HEK293 (cell line): ENCODE measurements around the gene SMPX.

Experiments
- BCL11A ChIP-seq: fragments of 450-650 bp; formaldehyde crosslinking; IDR thresholded peaks from 2 replicates; pipeline ENCODE4 v1.5.1; 2016; ENCODE audit warnings: low read depth, missing biosample characterization, missing genetic modification characterization
- BCL6B ChIP-seq: fragments of 450-650 bp; formaldehyde crosslinking; IDR thresholded peaks from 2 replicates; pipeline ENCODE4 v1.5.1; 2017; ENCODE audit warnings: missing biosample characterization, missing genetic modification characterization
- CTCF ChIP-seq: fragments of 450-650 bp; formaldehyde crosslinking; IDR thresholded peaks from 2 replicates; pipeline ENCODE4 v1.5.1; 2016; ENCODE audit warnings: missing biosample characterization, missing genetic modification characterization
- HIC1 ChIP-seq: fragments of 450-650 bp; formaldehyde crosslinking; IDR thresholded peaks from 2 replicates; pipeline ENCODE4 v1.5.1; 2016; ENCODE audit warnings: missing biosample characterization, missing genetic modification characterization
- PRDM1 ChIP-seq: fragments of 450-650 bp; formaldehyde crosslinking; IDR thresholded peaks from 2 replicates; pipeline ENCODE4; 2016; ENCODE audit warnings: missing biosample characterization, missing genetic modification characterization
- PRDM10 ChIP-seq: fragments of 450-650 bp; formaldehyde crosslinking; IDR thresholded peaks from 2 replicates; pipeline ENCODE4 v1.5.1; 2016; ENCODE audit warnings: missing biosample characterization, missing genetic modification characterization
- SCRT2 ChIP-seq: fragments of 450-650 bp; formaldehyde crosslinking; IDR thresholded peaks from 2 replicates; pipeline ENCODE4 v1.5.1; 2016; ENCODE audit warnings: missing biosample characterization, missing genetic modification characterization
- ZBTB1 ChIP-seq: fragments of 450-650 bp; formaldehyde crosslinking; IDR thresholded peaks from 2 replicates; pipeline ENCODE4 v1.5.1; 2016; ENCODE audit warnings: missing biosample characterization, missing genetic modification characterization
- ZBTB48 ChIP-seq: fragments of 450-650 bp; formaldehyde crosslinking; IDR thresholded peaks from 2 replicates; pipeline ENCODE4 v1.5.1; 2016; ENCODE audit warnings: missing biosample characterization, missing genetic modification characterization
- ZNF140 ChIP-seq: fragments of 450-650 bp; formaldehyde crosslinking; IDR thresholded peaks from 2 replicates; pipeline ENCODE4 v1.5.1; 2016; ENCODE audit warnings: missing biosample characterization, missing genetic modification characterization
- ZNF157 ChIP-seq: fragments of 450-650 bp; formaldehyde crosslinking; IDR thresholded peaks from 2 replicates; pipeline ENCODE4 v1.5.1; 2016; ENCODE audit warnings: missing biosample characterization, missing genetic modification characterization
- ZNF169 ChIP-seq: fragments of 450-650 bp; formaldehyde crosslinking; IDR thresholded peaks from 2 replicates; pipeline ENCODE4 v1.5.1; 2016; ENCODE audit warnings: missing biosample characterization, missing genetic modification characterization
- ZNF24 ChIP-seq: fragments of 450-650 bp; formaldehyde crosslinking; IDR thresholded peaks from 2 replicates; pipeline ENCODE4 v1.5.1; 2016; ENCODE audit warnings: missing biosample characterization, missing genetic modification characterization
- ZNF248 ChIP-seq: fragments of 450-650 bp; formaldehyde crosslinking; IDR thresholded peaks from 2 replicates; pipeline ENCODE4 v1.5.1; 2017; ENCODE audit warnings: missing biosample characterization, missing genetic modification characterization
- ZNF26 ChIP-seq: fragments of 450-650 bp; formaldehyde crosslinking; IDR thresholded peaks from 2 replicates; pipeline ENCODE4 v1.5.1; 2016; ENCODE audit warnings: missing biosample characterization, missing genetic modification characterization
- ZNF354C ChIP-seq: fragments of 450-650 bp; formaldehyde crosslinking; IDR thresholded peaks from 2 replicates; pipeline ENCODE4 v1.5.1; 2016; ENCODE audit warnings: missing biosample characterization, missing genetic modification characterization, low read depth, borderline replicate concordance
- ZNF37A ChIP-seq: fragments of 450-650 bp; IDR thresholded peaks from 2 replicates; pipeline ENCODE4 v1.5.1; 2018; ENCODE audit warnings: missing biosample characterization, missing genetic modification characterization
- ZNF394 ChIP-seq: fragments of 450-650 bp; formaldehyde crosslinking; IDR thresholded peaks from 2 replicates; pipeline ENCODE4 v1.5.1; 2016; ENCODE audit warnings: missing biosample characterization, missing genetic modification characterization, mild to moderate bottlenecking, moderate library complexity, borderline replicate concordance
- ZNF398 ChIP-seq: fragments of 450-650 bp; formaldehyde crosslinking; IDR thresholded peaks from 2 replicates; pipeline ENCODE4 v1.5.1; 2017; ENCODE audit warnings: missing biosample characterization, missing genetic modification characterization
- ZNF544 ChIP-seq: fragments of 450-650 bp; formaldehyde crosslinking; IDR thresholded peaks from 2 replicates; pipeline ENCODE4 v1.5.0; 2017; ENCODE audit warnings: missing biosample characterization, missing genetic modification characterization
- ZNF585B ChIP-seq: fragments of 450-650 bp; formaldehyde crosslinking; IDR thresholded peaks from 2 replicates; pipeline ENCODE4 v1.5.1; 2016; ENCODE audit warnings: missing biosample characterization, missing genetic modification characterization
- ZNF596 ChIP-seq: fragments of 450-650 bp; IDR thresholded peaks from 2 replicates; pipeline ENCODE4 v1.5.0; 2018; ENCODE audit warnings: missing biosample characterization, mild to moderate bottlenecking, missing genetic modification characterization, moderate library complexity
- ZNF629 ChIP-seq: fragments of 450-650 bp; formaldehyde crosslinking; IDR thresholded peaks from 2 replicates; pipeline ENCODE4 v1.5.1; 2017; ENCODE audit warnings: missing biosample characterization, missing genetic modification characterization
- ZNF660 ChIP-seq: fragments of 450-650 bp; IDR thresholded peaks from 2 replicates; pipeline ENCODE4 v1.5.1; 2018; ENCODE audit warnings: missing biosample characterization, mild to moderate bottlenecking, missing genetic modification characterization
- ZNF664 ChIP-seq: fragments of 450-650 bp; formaldehyde crosslinking; IDR thresholded peaks from 2 replicates; pipeline ENCODE4 v1.5.1; 2016; ENCODE audit warnings: missing biosample characterization, missing genetic modification characterization
- ZNF701 ChIP-seq: fragments of 450-650 bp; formaldehyde crosslinking; IDR thresholded peaks from 2 replicates; pipeline ENCODE4 v1.5.1; 2016; ENCODE audit warnings: missing biosample characterization, missing genetic modification characterization
- ZNF791 ChIP-seq: fragments of 450-650 bp; formaldehyde crosslinking; IDR thresholded peaks from 2 replicates; pipeline ENCODE4 v1.5.1; 2016; ENCODE audit warnings: missing biosample characterization, missing genetic modification characterization
- ZNF830 ChIP-seq: fragments of 450-650 bp; IDR thresholded peaks from 2 replicates; pipeline ENCODE4 v1.5.0; 2018; ENCODE audit warnings: missing biosample characterization, missing genetic modification characterization, low read depth, mild to moderate bottlenecking, moderate library complexity

SMPX gene

GRCh38 chrX:21741869-21742701, 15.8 kb downstream of the SMPX start (continued):
- TF ChIP-seq PRDM10 (tag by site-specific recombination) (peak; percentile 66), ZNF24 (tag by site-specific recombination) (no peak), ZNF157 (tag by site-specific recombination) (no peak), ZNF660 (peak; percentile 30; the same call in 1 of the 2 replicates), ZNF701 (no peak), ZNF248 (no peak), ZNF629 (tag by site-specific recombination) (peak; percentile 85), ZNF544 (tag by site-specific recombination) (no peak), ZNF664 (tag by site-specific recombination) (no peak), ZNF791 (no peak), BCL11A (tag by site-specific recombination) (no peak), PRDM1 (tag by site-specific recombination) (no peak; the same call in 1 of the 2 replicates), SCRT2 (peak; percentile 79), ZNF140 (tag by site-specific recombination) (no peak), ZNF394 (tag by site-specific recombination) (peak; percentile 48; the same call in 1 of the 2 replicates), ZNF398 (tag by site-specific recombination) (no peak), ZNF37A (tag by site-specific recombination) (no peak), ZNF169 (tag by site-specific recombination) (no peak), HIC1 (tag by site-specific recombination) (peak; percentile 28; the same call in 1 of the 2 replicates), ZNF354C (no peak), ZNF585B (tag by site-specific recombination) (no peak), ZBTB1 (no peak), ZNF830 (tag by site-specific recombination) (no peak), ZNF26 (tag by site-specific recombination) (no peak), BCL6B (tag by site-specific recombination) (no peak), ZNF596 (tag by site-specific recombination) (no peak), CTCF (no peak), ZBTB48 (tag by site-specific recombination) (no peak)
